H1 (cell line): Measurements from ENCODE around the gene FGF18. TPM values are rescaled to one million over a fixed set of nuclear protein-coding genes. Genes with fewer than 3 reads are reported as not detected.

Source experiments
- CTCF ChIA-PET: fragments of 300-600 bp; sonication (Branson Sonifier 250); formaldehyde crosslinking; loops from one replicate; lab custom pipeline; 2021; ENCODE audit not compliant: partially characterized antibody; lab: Charles Lee
- POLR2A ChIA-PET: fragments of 300-600 bp; sonication (Branson Sonifier 250); formaldehyde crosslinking; loops from one replicate; lab custom pipeline; 2021; ENCODE audit warnings: inconsistent platforms; ENCODE audit not compliant: partially characterized antibody; lab: Charles Lee
- DNase-seq, 2 experiments: peaks; one replicate each; pipeline versions ENCODE4 v3.0.0 to v3.0.0-alpha.2; 2010 to 2022; ENCODE audit warnings: low spot score in 2 of 2, low read depth in 1 of 2, mixed read lengths in 1 of 2
- FAIRE-seq: peaks from 2 replicates; lab custom pipeline; 2011; peaks lifted over from hg19 to GRCh38; lab: Jason Lieb, UNC
- H2AFZ ChIP-seq: 2 replicates; pipeline ENCODE4 v1.8.1; 2012; ENCODE audit warnings: low read length, inconsistent platforms
- H2AK5ac ChIP-seq: 2 replicates; pipeline ENCODE4 v1.6.1; 2013; ENCODE audit warnings: low read depth, low read length
- H2BK120ac ChIP-seq: replicated peaks from 2 replicates; pipeline ENCODE3; 2013; ENCODE audit warnings: low read depth, low read length, inconsistent platforms
- H2BK12ac ChIP-seq: 2 replicates; pipeline ENCODE4 v1.6.1; 2013; ENCODE audit warnings: low read depth, low read length
- H2BK15ac ChIP-seq: 2 replicates; pipeline ENCODE4 v1.6.1; 2013; ENCODE audit warnings: low read length
- H2BK20ac ChIP-seq: 2 replicates; pipeline ENCODE4 v1.6.1; 2013; ENCODE audit warnings: low read length
- H2BK5ac ChIP-seq: 2 replicates; pipeline ENCODE4 v1.6.1; 2013; ENCODE audit warnings: low read depth, low read length
- H3K14ac ChIP-seq: 2 replicates; pipeline ENCODE4 v1.6.1; 2013; ENCODE audit warnings: inconsistent platforms; ENCODE audit not compliant: insufficient read length
- H3K18ac ChIP-seq: 2 replicates; pipeline ENCODE4 v1.6.1; 2013; ENCODE audit warnings: low read length; ENCODE audit errors: extremely low read depth
- H3K23ac ChIP-seq: 2 replicates; pipeline ENCODE4 v1.6.1; 2013; ENCODE audit warnings: inconsistent platforms; ENCODE audit not compliant: insufficient read length
- H3K23me2 ChIP-seq: 2 replicates; pipeline ENCODE4 v1.6.1; 2013; ENCODE audit warnings: low read depth, low read length
- H3K27ac ChIP-seq: 2 replicates; pipeline ENCODE4 v1.6.1; 2011; ENCODE audit warnings: low read depth, low read length, inconsistent platforms
- H3K27me3 ChIP-seq, 4 experiments: replicated peaks in 1 of 4; 1 replicate in 1 of 4; 2 replicates in 3 of 4; pipeline versions ENCODE4 v1.6.1 to v1.8.1; 2011 to 2013; ENCODE audit warnings: low read length in 3 of 4, mild to moderate bottlenecking in 3 of 4, inconsistent platforms in 2 of 4, mixed read lengths in 2 of 4, moderate library complexity in 1 of 4; ENCODE audit not compliant: control insufficient read depth in 3 of 4, insufficient read depth in 3 of 4; ENCODE audit errors: extremely low read depth in 1 of 4
- H3K36me3 ChIP-seq, 4 experiments: 2 replicates each; pipeline versions ENCODE4 v1.6.1 to v1.8.1; 2011 to 2013; ENCODE audit warnings: mild to moderate bottlenecking in 4 of 4, low read length in 3 of 4, moderate library complexity in 2 of 4, control low read depth in 1 of 4, inconsistent platforms in 1 of 4; ENCODE audit not compliant: insufficient read depth in 4 of 4, control insufficient read depth in 2 of 4
- H3K4ac ChIP-seq: replicated peaks from 2 replicates; pipeline ENCODE3; 2013; ENCODE audit warnings: low read length, low read depth, mixed read lengths, inconsistent platforms; ENCODE audit not compliant: insufficient read length
- H3K4me1 ChIP-seq, 4 experiments: replicated peaks in 1 of 4; 1 replicate in 1 of 4; 2 replicates in 3 of 4; pipeline versions ENCODE4 v1.6.1 to v1.8.1; 2011 to 2013; ENCODE audit warnings: low read length in 3 of 4, inconsistent platforms in 2 of 4, mixed read lengths in 1 of 4; ENCODE audit not compliant: insufficient read depth in 4 of 4, control insufficient read depth in 3 of 4
- H3K4me2 ChIP-seq, 2 experiments: 2 replicates each; pipeline versions ENCODE4 v1.6.1 to v1.8.1; 2011 to 2013; ENCODE audit warnings: low read depth in 2 of 2, low read length in 2 of 2, control low read depth in 1 of 2, inconsistent platforms in 1 of 2, mild to moderate bottlenecking in 1 of 2; ENCODE audit not compliant: insufficient read depth in 1 of 2
- H3K4me3 ChIP-seq, 4 experiments: fragments of 200-600, 300-600 bp in 1 of 4; sonication (generic), shearing (Covaris generic), sonication (Bioruptor Twin) in 1 of 4; 2 replicates each; pipeline versions ENCODE4 v1.5.1 to v1.8.1; 2011 to 2016; ENCODE audit warnings: low read length in 4 of 4, low read depth in 3 of 4, control low read depth in 2 of 4, inconsistent platforms in 2 of 4, mild to moderate bottlenecking in 2 of 4, mixed read lengths in 1 of 4, moderate library complexity in 1 of 4; ENCODE audit not compliant: insufficient read depth in 2 of 4; ENCODE audit errors: extremely low read depth in 1 of 4
- H3K56ac ChIP-seq: replicated peaks from 2 replicates; pipeline ENCODE3; 2013; ENCODE audit warnings: low read depth, mild to moderate bottlenecking, mixed read lengths, low read length, inconsistent platforms; ENCODE audit not compliant: insufficient read length
- H3K79me1 ChIP-seq: 2 replicates; pipeline ENCODE4 v1.6.1; 2013; ENCODE audit warnings: low read depth, low read length, control low read depth
- H3K79me2 ChIP-seq, 2 experiments: 2 replicates each; pipeline versions ENCODE4 v1.6.1 to v1.8.1; 2012 to 2013; ENCODE audit warnings: low read length in 2 of 2, mild to moderate bottlenecking in 2 of 2, inconsistent platforms in 1 of 2; ENCODE audit not compliant: insufficient read depth in 2 of 2, control insufficient read depth in 1 of 2
- H3K9ac ChIP-seq, 4 experiments: replicated peaks in 1 of 4; 1 replicate in 1 of 4; 2 replicates in 3 of 4; pipeline versions ENCODE4 v1.6.1 to v1.8.1; 2011 to 2013; ENCODE audit warnings: low read depth in 3 of 4, low read length in 3 of 4, control low read depth in 2 of 4, mild to moderate bottlenecking in 2 of 4, moderate library complexity in 2 of 4, inconsistent platforms in 1 of 4; ENCODE audit errors: extremely low read depth in 1 of 4
- H3K9me3 ChIP-seq, 2 experiments: 2 replicates each; pipeline versions ENCODE4 v1.6.1 to v1.8.1; 2012 to 2013; ENCODE audit warnings: mild to moderate bottlenecking in 2 of 2, moderate library complexity in 2 of 2, control low read depth in 1 of 2, inconsistent platforms in 1 of 2, low read depth in 1 of 2, low read length in 1 of 2, mixed read lengths in 1 of 2; ENCODE audit not compliant: insufficient read depth in 2 of 2
- H4K20me1 ChIP-seq, 2 experiments: replicated peaks in 1 of 2; 2 replicates each; pipeline versions ENCODE3 to v1.8.1; 2011 to 2013; ENCODE audit warnings: inconsistent platforms in 2 of 2, low read length in 2 of 2, mild to moderate bottlenecking in 1 of 2; ENCODE audit not compliant: insufficient read depth in 2 of 2, control insufficient read depth in 1 of 2
- H4K5ac ChIP-seq: 2 replicates; pipeline ENCODE4 v1.6.1; 2013; ENCODE audit warnings: low read length, low read depth, mixed read lengths, inconsistent platforms; ENCODE audit not compliant: insufficient read length
- H4K8ac ChIP-seq: 2 replicates; pipeline ENCODE4 v1.8.0; 2013; ENCODE audit warnings: mild to moderate bottlenecking, moderate library complexity, low read length, inconsistent platforms; ENCODE audit not compliant: insufficient read depth; ENCODE audit errors: extremely low read depth
- H4K91ac ChIP-seq: replicated peaks from 2 replicates; pipeline ENCODE3; 2013; ENCODE audit warnings: low read length, mixed read lengths, inconsistent platforms; ENCODE audit not compliant: insufficient read length
- CHD1 ChIP-seq: IDR thresholded peaks from 2 replicates; pipeline ENCODE4 v1.6.1; 2012; ENCODE audit warnings: low read depth, low read length, improper control_type of control experiment
- E2F6 ChIP-seq: IDR thresholded peaks from 2 replicates; pipeline ENCODE4 v1.6.1; 2012; ENCODE audit warnings: inconsistent platforms
- GABPA ChIP-seq: IDR thresholded peaks from 2 replicates; pipeline ENCODE4 v1.6.1; 2011; ENCODE audit warnings: mild to moderate bottlenecking, low read length, moderate library complexity, borderline replicate concordance; ENCODE audit not compliant: insufficient read depth
- MAFK ChIP-seq: IDR thresholded peaks from 2 replicates; pipeline ENCODE4 v1.6.1; 2012; ENCODE audit warnings: low read depth, mild to moderate bottlenecking, improper control_type of control experiment, low read length
- PHF8 ChIP-seq: fragments of 200-600 bp; sonication (generic); conservative IDR thresholded peaks from 2 replicates; pipeline ENCODE4 v1.7.1; 2012; ENCODE audit warnings: low read depth, mild to moderate bottlenecking, inconsistent platforms, low read length, moderate library complexity
- RNF2 ChIP-seq: fragments of 200-900, 300-1000 bp; sonication (generic); IDR thresholded peaks from 2 replicates; pipeline ENCODE4 v1.7.1; 2016; ENCODE audit warnings: borderline replicate concordance, low read depth, mild to moderate bottlenecking, antibody characterized with exemption, low read length; ENCODE audit not compliant: poor library complexity, severe bottlenecking; ENCODE audit errors: missing control alignments
- RXRA ChIP-seq: IDR thresholded peaks from 2 replicates; pipeline ENCODE4 v1.6.1; 2011; ENCODE audit warnings: low read depth, mild to moderate bottlenecking, low read length, moderate library complexity; ENCODE audit not compliant: insufficient read depth
- SIRT6 ChIP-seq: IDR thresholded peaks from one replicate; pipeline ENCODE4 v1.7.1; 2012; ENCODE audit warnings: low read length, inconsistent platforms
- SIX5 ChIP-seq: IDR thresholded peaks from 2 replicates; pipeline ENCODE4 v1.6.1; 2011; ENCODE audit warnings: mild to moderate bottlenecking, low read depth, low read length
- TAF7 ChIP-seq: optimal IDR thresholded peaks from 2 replicates; pipeline ENCODE3; 2011; ENCODE audit warnings: low read depth, mild to moderate bottlenecking, inconsistent platforms, low read length, moderate library complexity, borderline replicate concordance
- ZNF274 ChIP-seq: IDR thresholded peaks from 2 replicates; pipeline ENCODE4 v1.7.0; 2012; ENCODE audit warnings: low read length, borderline replicate concordance; ENCODE audit errors: extremely low read depth
- WGBS, 2 experiments: shearing (Covaris generic) in 1 of 2; methylation state at CpG; one replicate each; pipeline versions ENCODE4 v1.1.6 to v1.1.7; 2013 to 2015; ENCODE audit warnings: low lambda C conversion rate in 2 of 2, mixed read lengths in 2 of 2, inconsistent platforms in 1 of 2, low coverage in 1 of 2, missing lambda C conversion rate in 1 of 2; ENCODE audit not compliant: insufficient replicate concordance in 2 of 2, insufficient coverage in 1 of 2, insufficient read length in 1 of 2; ENCODE audit errors: extremely low coverage in 1 of 2, missing lambda C conversion rate in 1 of 2; 5-methylcytosine and 5-hydroxymethylcytosine counted together
- polyA plus RNA-seq, 7 experiments: library from polyadenylated mRNA; depleted of rRNA in 3 of 7; stranded (reverse) in 5 of 7; unstranded in 2 of 7; fragments of >200 nt in 5 of 7; fragments of 200-250 nt in 2 of 7; gene quantifications; 1 replicate in 5 of 7; 2 replicates in 1 of 7; 4 replicates in 1 of 7; pipeline versions ENCODE4 v1.2.1 to v1.2.3, GENCODE V29; 2011 to 2013; ENCODE audit warnings: missing spikeins in 2 of 7, mixed read lengths in 2 of 7
- total RNA-seq: library from RNA; stranded (reverse); fragmentation: NEBNext Ultra II Directional; extraction: Animal tissue kit (Norgen Biotek cat#: 25700); gene quantifications from 2 replicates; pipeline ENCODE4 v1.2.1, GENCODE V29; 2021

FGF18 gene
- total and polyA plus RNA-seq, 2 of the 8 experiments (the other 6 are each of a cell fraction or from before 2014, with no cell fraction given) = 0.54 to 1.3 TPM

- no peak overlapping the region for H2BK120ac ChIP-seq
- H2AFZ ChIP-seq = no peak overlapping the region
- H3K9ac ChIP-seq = no peak overlapping the region
- no peak overlapping the region for H2BK12ac ChIP-seq
- no peak overlapping the region for H3K4me3 ChIP-seq
- no peak overlapping the region for H3K18ac ChIP-seq
- H3K4me1 ChIP-seq = peaks cover 3 to 9% (median 4%) of the 10 kb centered on the region in 4 experiments; a peak in 6 of 7 replicates
- no peak overlapping the region for H4K8ac ChIP-seq
- H3K23ac ChIP-seq = no peak overlapping the region
- FAIRE-seq = no peak
- no peaks in the 10 kb centered on the region for H3K36me3 ChIP-seq
- no peaks in the 10 kb centered on the region; a peak in 2 of 7 replicates for H3K27me3 ChIP-seq
- no peak overlapping the region for H4K5ac ChIP-seq
- no peaks in the 10 kb centered on the region for H3K9me3 ChIP-seq
- H3K14ac ChIP-seq = no peak overlapping the region
- H2BK5ac ChIP-seq = no peak overlapping the region
- no peaks in the 10 kb centered on the region for H3K79me1 ChIP-seq
- no peaks in the 10 kb centered on the region for H3K79me2 ChIP-seq
- H3K23me2 ChIP-seq = no peaks in the 10 kb centered on the region
- DNase-seq = no peak
- WGBS, 2 experiments = 85% methylated on average over 12 of the region's 12 CpGs; no CpG with 5 or more reads in 1 of the 2 experiments
- no peak overlapping the region for H3K27ac ChIP-seq
- CTCF ChIA-PET = interaction anchor here (2.5 kb wide), 1 partner anchor 18 kb away, joined by 16 read pairs; no protein-coding TSS in a partner anchor
- no peaks in the 10 kb centered on the region for H4K20me1 ChIP-seq
- H2BK15ac ChIP-seq = no peak overlapping the region
- H3K4ac ChIP-seq = no peak overlapping the region
- POLR2A ChIA-PET = interaction anchor here (0.7 kb wide), 1 partner anchor 20 kb away, joined by 3 read pairs; no protein-coding TSS in a partner anchor
- no peak overlapping the region for H3K56ac ChIP-seq
- no peak overlapping the region for H2BK20ac ChIP-seq
- no peak overlapping the region for H3K4me2 ChIP-seq
- no peak overlapping the region for H2AK5ac ChIP-seq
- H4K91ac ChIP-seq = no peak overlapping the region
- no peak for TF ChIP-seq GABPA
- no peak for TF ChIP-seq ZNF274
- no peak for TF ChIP-seq CHD1
- no peak for TF ChIP-seq RXRA
- TF ChIP-seq TAF7 = no peak
- TF ChIP-seq E2F6 = no peak
- TF ChIP-seq MAFK = no peak
- no peak for TF ChIP-seq SIRT6
- TF ChIP-seq PHF8 = no peak
- TF ChIP-seq RNF2 = no peak
- TF ChIP-seq SIX5 = no peak
These were observed 45.4 kb downstream of the FGF18 start for GRCh38 chr5:171464829-171465228.
